ENCODE results near the gene ZSWIM1.

The ZSWIM1 gene

GRCh38 chr20:45841407-45842129, 39.5 kb upstream of the ZSWIM1 start:
- TF ChIP-seq CTCF (IDR thresholded peaks at IDR 0.05; ENCODE audit: poor library complexity, severe bottlenecking): no peak
- Histone ChIP-seq H3K4me1 (ENCODE audit: insufficient read depth, poor library complexity, severe bottlenecking) (no peaks in the 10 kb centered on the region), H3K4me3 (ENCODE audit: severe bottlenecking) (no peak overlapping the region), H3K9me3 (ENCODE audit: severe bottlenecking) (no peaks in the 10 kb centered on the region), H3K27ac (ENCODE audit: poor library complexity, severe bottlenecking) (no peak overlapping the region), H3K36me3 (ENCODE audit: low read depth) (peaks cover 61% of the 10 kb centered on the region), H3K27me3 (ENCODE audit: insufficient read depth, poor library complexity, severe bottlenecking) (no peaks in the 10 kb centered on the region)
- no peak for DNase-seq (ENCODE audit: low spot score)
- peak; percentile 19; the same call in 2 of the 3 replicates for ATAC-seq (ENCODE audit: low read depth)

- Histone ChIP-seq H3K4me3 (ENCODE audit: severe bottlenecking) (no peak overlapping the region), H3K27ac (ENCODE audit: poor library complexity, severe bottlenecking) (no peak overlapping the region), H3K9me3 (ENCODE audit: severe bottlenecking) (no peaks in the 10 kb centered on the region), H3K27me3 (ENCODE audit: insufficient read depth, poor library complexity, severe bottlenecking) (no peaks in the 10 kb centered on the region), H3K36me3 (ENCODE audit: low read depth) (peaks cover 68% of the 10 kb centered on the region), H3K4me1 (ENCODE audit: insufficient read depth, poor library complexity, severe bottlenecking) (no peaks in the 10 kb centered on the region)
- no peak for DNase-seq (ENCODE audit: low spot score)
- no peak for TF ChIP-seq CTCF (IDR thresholded peaks at IDR 0.05; ENCODE audit: poor library complexity, severe bottlenecking)
- ATAC-seq (ENCODE audit: low read depth): 0 out of 3 replicates have a peak, but pooled peaks have one; percentile 5
These were observed 38.7 kb upstream of the ZSWIM1 start for GRCh38 chr20:45842169-45842812.

- ATAC-seq (ENCODE audit: low read depth) (no peak), DNase-seq (ENCODE audit: low spot score) (no peak)
- Histone ChIP-seq H3K4me1 (ENCODE audit: insufficient read depth, poor library complexity, severe bottlenecking) (no peaks in the 10 kb centered on the region), H3K27me3 (ENCODE audit: insufficient read depth, poor library complexity, severe bottlenecking) (no peaks in the 10 kb centered on the region), H3K36me3 (ENCODE audit: low read depth) (peaks cover 74% of the 10 kb centered on the region), H3K4me3 (ENCODE audit: severe bottlenecking) (no peak overlapping the region), H3K9me3 (ENCODE audit: severe bottlenecking) (no peaks in the 10 kb centered on the region), H3K27ac (ENCODE audit: poor library complexity, severe bottlenecking) (no peak overlapping the region)
- no peak for TF ChIP-seq CTCF (IDR thresholded peaks at IDR 0.05; ENCODE audit: poor library complexity, severe bottlenecking)
These were observed 37.5 kb upstream of the ZSWIM1 start for GRCh38 chr20:45843506-45843905.

- H3K9me3 ChIP-seq (ENCODE audit: severe bottlenecking): no peaks in the 10 kb centered on the region
- peaks cover 79% of the 10 kb centered on the region for H3K36me3 ChIP-seq (ENCODE audit: low read depth)
- no peak overlapping the region for H3K27ac ChIP-seq (ENCODE audit: poor library complexity, severe bottlenecking)
- no peak overlapping the region for H3K4me3 ChIP-seq (ENCODE audit: severe bottlenecking)
- DNase-seq (ENCODE audit: low spot score) (no peak), ATAC-seq (ENCODE audit: low read depth) (no peak)
- H3K4me1 ChIP-seq (ENCODE audit: insufficient read depth, poor library complexity, severe bottlenecking): no peaks in the 10 kb centered on the region
- no peaks in the 10 kb centered on the region for H3K27me3 ChIP-seq (ENCODE audit: insufficient read depth, poor library complexity, severe bottlenecking)
- TF ChIP-seq CTCF (IDR thresholded peaks at IDR 0.05; ENCODE audit: poor library complexity, severe bottlenecking): no peak
These were observed 35.6 kb upstream of the ZSWIM1 start for GRCh38 chr20:45845452-45845851.

GRCh38 chr20:45848421-45848820, 32.6 kb upstream of the ZSWIM1 start:
- Histone ChIP-seq H3K9me3 (ENCODE audit: severe bottlenecking) (no peaks in the 10 kb centered on the region), H3K4me3 (ENCODE audit: severe bottlenecking) (no peak overlapping the region), H3K36me3 (ENCODE audit: low read depth) (peaks cover 70% of the 10 kb centered on the region), H3K27ac (ENCODE audit: poor library complexity, severe bottlenecking) (no peak overlapping the region), H3K27me3 (ENCODE audit: insufficient read depth, poor library complexity, severe bottlenecking) (no peaks in the 10 kb centered on the region), H3K4me1 (ENCODE audit: insufficient read depth, poor library complexity, severe bottlenecking) (no peaks in the 10 kb centered on the region)
- TF ChIP-seq CTCF (IDR thresholded peaks at IDR 0.05; ENCODE audit: poor library complexity, severe bottlenecking): no peak
- no peak for DNase-seq (ENCODE audit: low spot score)
- no peak for ATAC-seq (ENCODE audit: low read depth)
